KMS-11 (cell line): ENCODE data around the gene SCAMP5.

Experiments
- H2AFZ ChIP-seq: fragments of 200-600 bp; sonication (generic); 2 replicates; pipeline ENCODE4 v1.6.1; 2016; ENCODE audit warnings: antibody characterized with exemption, mixed run types, low read depth
- H3K27ac ChIP-seq: fragments of 200-600 bp; sonication (generic); 2 replicates; pipeline ENCODE4 v1.6.1; 2016; ENCODE audit warnings: mild to moderate bottlenecking, mixed run types
- H3K27me3 ChIP-seq: fragments of 200-600 bp; sonication (generic); 2 replicates; pipeline ENCODE4 v1.6.1; 2017; ENCODE audit warnings: mild to moderate bottlenecking, low read depth, mixed run types, moderate library complexity; ENCODE audit not compliant: insufficient read depth
- H3K36me3 ChIP-seq: fragments of 200-600 bp; sonication (generic); 2 replicates; pipeline ENCODE4 v1.6.1; 2017; ENCODE audit warnings: mild to moderate bottlenecking, mixed run types; ENCODE audit not compliant: insufficient read depth
- H3K4me1 ChIP-seq: fragments of 200-600 bp; sonication (generic); 2 replicates; pipeline ENCODE4 v1.6.1; 2016; ENCODE audit warnings: mild to moderate bottlenecking, low read depth, mixed run types; ENCODE audit not compliant: poor library complexity, severe bottlenecking
- H3K4me2 ChIP-seq: fragments of 200-600 bp; sonication (generic); 2 replicates; pipeline ENCODE4 v1.7.0; 2016; ENCODE audit warnings: mild to moderate bottlenecking, mixed run types
- H3K4me3 ChIP-seq: fragments of 200-600 bp; sonication (generic); IDR thresholded peaks from 2 replicates; pipeline ENCODE4 v1.6.1; 2017; ENCODE audit warnings: low read depth, low read length, mixed read lengths; ENCODE audit not compliant: insufficient read depth
- H3K79me2 ChIP-seq: fragments of 200-600 bp; sonication (generic); 2 replicates; pipeline ENCODE4 v1.6.1; 2016; ENCODE audit warnings: low read depth, mixed run types; ENCODE audit not compliant: insufficient read depth
- H3K9ac ChIP-seq: fragments of 200-600 bp; sonication (generic); 2 replicates; pipeline ENCODE4 v1.6.1; 2016; ENCODE audit warnings: mild to moderate bottlenecking, mixed run types
- H4K20me1 ChIP-seq: fragments of 200-600 bp; sonication (generic); 2 replicates; pipeline ENCODE4 v1.6.1; 2016; ENCODE audit warnings: mild to moderate bottlenecking, mixed run types; ENCODE audit not compliant: insufficient read depth
- TF ChIP-seq, protein P1 (sequence below): fragments of 200-600 bp; sonication (generic); conservative IDR thresholded peaks from 2 replicates; pipeline ENCODE4 v1.6.1; 2017; ENCODE audit warnings: low read depth, mild to moderate bottlenecking, antibody characterized with exemption, low read length, moderate library complexity, mixed read lengths

Gene SCAMP5

DNA sequence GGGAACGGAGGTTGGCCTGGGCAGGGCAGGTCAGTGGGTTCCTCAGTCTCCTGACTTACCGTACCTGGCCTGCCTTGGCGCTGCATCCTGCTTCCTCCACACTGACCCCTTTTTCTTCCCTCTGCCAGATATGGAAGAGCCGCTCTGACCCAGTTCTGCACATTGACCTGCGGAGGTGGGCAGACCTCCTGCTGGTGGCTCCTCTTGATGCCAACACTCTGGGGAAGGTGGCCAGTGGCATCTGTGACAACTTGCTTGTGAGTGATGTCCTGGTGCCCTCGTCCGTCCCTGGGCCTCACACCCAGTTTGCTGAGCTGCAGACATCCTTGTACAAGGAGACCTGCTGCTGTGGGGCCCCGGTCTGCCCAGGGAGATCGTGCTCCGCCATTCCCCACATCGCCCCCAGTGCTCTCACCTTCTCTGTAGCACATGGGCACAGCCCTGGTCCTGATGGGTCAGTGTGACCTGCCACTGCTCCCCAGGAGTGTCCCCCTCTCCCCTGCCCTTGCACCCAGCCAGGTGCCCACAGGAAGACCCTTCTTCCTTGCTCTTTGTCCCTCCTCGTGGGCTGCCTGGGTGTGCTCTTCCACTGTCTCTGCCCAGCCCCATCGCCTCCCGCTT is 49.0 kb downstream of the SCAMP5 start:
- Histone ChIP-seq H3K4me1 (peaks cover 87% of the 10 kb centered on the region), H3K79me2 (no peaks in the 10 kb centered on the region), H2AFZ (no peak overlapping the region), H3K27me3 (no peaks in the 10 kb centered on the region), H3K4me2 (peak overlapping the region; percentile 94), H3K27ac (peak overlapping the region; percentile 91), H3K4me3 (no peak overlapping the region), H3K9ac (peak overlapping the region; percentile 43; the same call in 1 of the 2 replicates), H3K36me3 (no peaks in the 10 kb centered on the region), H4K20me1 (no peaks in the 10 kb centered on the region)
- TF ChIP-seq, protein P1, sequence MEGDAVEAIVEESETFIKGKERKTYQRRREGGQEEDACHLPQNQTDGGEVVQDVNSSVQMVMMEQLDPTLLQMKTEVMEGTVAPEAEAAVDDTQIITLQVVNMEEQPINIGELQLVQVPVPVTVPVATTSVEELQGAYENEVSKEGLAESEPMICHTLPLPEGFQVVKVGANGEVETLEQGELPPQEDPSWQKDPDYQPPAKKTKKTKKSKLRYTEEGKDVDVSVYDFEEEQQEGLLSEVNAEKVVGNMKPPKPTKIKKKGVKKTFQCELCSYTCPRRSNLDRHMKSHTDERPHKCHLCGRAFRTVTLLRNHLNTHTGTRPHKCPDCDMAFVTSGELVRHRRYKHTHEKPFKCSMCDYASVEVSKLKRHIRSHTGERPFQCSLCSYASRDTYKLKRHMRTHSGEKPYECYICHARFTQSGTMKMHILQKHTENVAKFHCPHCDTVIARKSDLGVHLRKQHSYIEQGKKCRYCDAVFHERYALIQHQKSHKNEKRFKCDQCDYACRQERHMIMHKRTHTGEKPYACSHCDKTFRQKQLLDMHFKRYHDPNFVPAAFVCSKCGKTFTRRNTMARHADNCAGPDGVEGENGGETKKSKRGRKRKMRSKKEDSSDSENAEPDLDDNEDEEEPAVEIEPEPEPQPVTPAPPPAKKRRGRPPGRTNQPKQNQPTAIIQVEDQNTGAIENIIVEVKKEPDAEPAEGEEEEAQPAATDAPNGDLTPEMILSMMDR, result no peak

DNA sequence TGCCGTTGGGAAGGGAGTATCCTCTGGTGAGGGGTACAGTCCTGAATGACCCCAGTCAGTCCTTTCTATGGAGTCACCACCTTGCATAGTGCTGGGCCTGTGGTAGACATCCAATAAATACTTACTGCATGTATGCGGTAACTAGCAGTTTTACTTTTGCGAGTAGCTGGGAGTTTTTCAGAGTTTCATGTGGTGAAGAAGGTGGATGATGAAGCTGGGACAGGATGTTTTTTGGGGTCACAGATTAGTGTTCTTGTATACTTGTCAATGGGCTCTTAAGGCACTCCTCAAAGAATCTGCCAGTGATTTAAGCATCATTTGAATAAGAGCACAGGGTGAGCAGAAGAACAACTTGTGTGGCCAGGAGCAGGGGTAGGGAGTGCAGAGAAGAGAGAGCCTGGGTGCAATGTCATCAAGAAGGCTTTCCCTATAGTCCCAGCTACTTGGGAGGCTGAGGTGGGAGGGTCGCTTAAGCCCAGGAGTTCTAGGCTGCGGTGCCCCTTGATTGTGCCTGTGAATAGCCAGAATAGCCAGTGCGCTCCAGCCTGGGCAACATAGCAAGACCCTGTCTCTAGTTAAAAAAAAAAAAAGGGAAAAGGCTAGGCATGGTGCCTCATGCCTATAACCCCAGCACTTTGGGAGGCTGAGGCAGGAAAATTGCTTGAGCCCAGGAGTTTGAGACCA is 50.1 kb downstream of the SCAMP5 start:
- H3K9ac ChIP-seq, result no peak overlapping the region
- no peaks in the 10 kb centered on the region for H3K79me2 ChIP-seq
- H3K36me3 ChIP-seq, result no peaks in the 10 kb centered on the region
- peak overlapping the region; percentile 94 for H3K4me2 ChIP-seq
- H3K4me3 ChIP-seq, result no peak overlapping the region
- TF ChIP-seq, protein P1, result no peak
- peak overlapping the region; percentile 91; the same call in 1 of the 2 replicates for H3K27ac ChIP-seq
- H2AFZ ChIP-seq, result no peak overlapping the region
- no peaks in the 10 kb centered on the region for H4K20me1 ChIP-seq
- no peaks in the 10 kb centered on the region for H3K27me3 ChIP-seq
- H3K4me1 ChIP-seq, result peaks cover 81% of the 10 kb centered on the region

DNA sequence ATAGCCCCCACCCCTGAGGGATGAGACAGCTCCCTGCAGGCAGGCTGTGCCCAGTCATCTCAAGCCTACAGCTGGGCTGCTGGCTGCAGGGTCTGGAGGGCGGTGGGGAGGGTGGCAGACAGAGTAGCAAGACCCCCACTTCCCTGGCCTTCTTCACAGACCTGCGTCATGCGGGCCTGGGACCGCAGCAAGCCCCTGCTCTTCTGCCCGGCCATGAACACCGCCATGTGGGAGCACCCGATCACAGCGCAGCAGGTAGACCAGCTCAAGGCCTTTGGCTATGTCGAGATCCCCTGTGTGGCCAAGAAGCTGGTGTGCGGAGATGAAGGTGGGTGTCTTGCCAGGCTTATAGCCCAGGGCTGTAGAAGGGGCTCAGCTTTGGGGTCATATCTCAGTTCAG is 53.0 kb downstream of the SCAMP5 start:
- TF ChIP-seq, protein P1, result no peak
- peaks cover 59% of the 10 kb centered on the region for H3K4me1 ChIP-seq
- no peaks in the 10 kb centered on the region for H3K36me3 ChIP-seq
- no peak overlapping the region for H2AFZ ChIP-seq
- no peaks in the 10 kb centered on the region for H4K20me1 ChIP-seq
- H3K79me2 ChIP-seq, result no peaks in the 10 kb centered on the region
- H3K27ac ChIP-seq, result no peak overlapping the region; the same call in 1 of the 2 replicates
- no peak overlapping the region for H3K9ac ChIP-seq
- no peaks in the 10 kb centered on the region for H3K27me3 ChIP-seq
- no peak overlapping the region; the same call in 1 of the 2 replicates for H3K4me2 ChIP-seq
- H3K4me3 ChIP-seq, result no peak overlapping the region

DNA sequence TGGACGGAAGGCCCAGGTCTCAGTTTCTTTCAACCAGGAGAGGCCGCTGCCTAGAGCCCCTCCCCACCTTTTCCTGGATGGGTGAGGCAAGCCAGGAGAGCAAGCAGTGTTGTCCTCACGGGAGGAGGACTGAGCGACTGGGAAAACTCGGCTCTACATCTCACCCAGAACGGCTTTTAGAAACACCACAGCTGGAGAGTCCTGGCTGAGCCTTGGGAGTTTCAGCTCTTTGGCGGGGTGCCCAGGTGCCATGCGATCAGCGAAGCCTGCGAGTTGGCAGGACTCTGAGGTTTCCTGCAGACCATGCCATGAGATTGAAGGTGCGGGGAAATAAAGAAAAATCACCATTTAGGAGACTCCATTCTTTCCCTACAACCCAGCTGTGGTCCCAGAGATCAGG is 54.0 kb downstream of the SCAMP5 start:
- Histone ChIP-seq H2AFZ (no peak overlapping the region), H3K36me3 (no peaks in the 10 kb centered on the region), H3K27ac (no peak overlapping the region), H3K27me3 (no peaks in the 10 kb centered on the region), H3K4me3 (no peak overlapping the region), H3K9ac (no peak overlapping the region), H3K79me2 (no peaks in the 10 kb centered on the region), H4K20me1 (no peaks in the 10 kb centered on the region), H3K4me2 (no peak overlapping the region), H3K4me1 (peaks cover 59% of the 10 kb centered on the region)
- TF ChIP-seq, protein P1, result no peak
